Activated naive CD4-positive, alpha-beta T cell treated with anti-CD3 and anti-CD28 coated beads, Interleukin-2, amount 50 U/mL, for 16 hours (primary cell): ENCODE data around the gene CACNA1G.

Experiments
- DNase-seq: peaks from one replicate; pipeline ENCODE4 v3.0.0-alpha.2; 2020

Gene CACNA1G

DNA sequence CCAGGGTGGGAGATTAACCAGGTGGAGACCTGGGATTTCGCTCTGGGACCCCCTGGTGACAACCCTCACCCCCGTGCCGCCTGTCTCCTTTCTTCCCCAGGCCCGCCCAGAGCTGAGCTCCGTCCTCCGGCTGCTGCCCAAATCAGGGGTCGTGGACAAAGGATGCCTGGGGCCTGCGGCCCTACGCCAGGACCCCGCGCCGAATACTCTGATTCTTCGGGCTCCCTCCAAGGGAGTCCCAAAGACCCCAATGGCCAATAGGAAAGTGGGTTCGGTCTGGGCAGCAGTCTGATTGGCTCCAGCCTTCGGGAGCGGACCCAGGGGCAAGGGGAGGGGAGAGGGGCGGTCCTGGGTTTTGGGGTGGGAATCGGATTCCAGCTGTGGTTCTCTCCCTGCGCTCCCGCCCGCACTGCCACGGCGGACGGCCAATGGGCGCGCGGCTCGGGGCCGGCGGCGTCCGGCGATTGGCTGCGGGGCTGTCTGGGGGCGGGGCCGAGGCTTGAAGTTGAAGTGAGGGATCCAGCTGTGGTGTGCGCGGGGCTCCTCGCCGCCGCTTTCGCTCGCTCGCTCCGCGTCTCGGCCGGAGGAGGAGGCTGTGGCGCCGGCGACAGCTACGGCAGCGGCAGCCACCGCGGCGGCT lies at the start of gene CACNA1G:
Gene CACNA1G (plus strand): TSS at position 531 of the 640 bp plus-strand sequence. CDS start 745 bp downstream, outside the sequence.
- DNase-seq: peak; percentile 90

GRCh38 chr17:50511058-50511457 lies 49.5 kb upstream of the CACNA1G start:
- peak; percentile 50 for DNase-seq

GRCh38 chr17:50513495-50513894 lies 47.0 kb upstream of the CACNA1G start:
- DNase-seq: no peak

GRCh38 chr17:50514388-50514787 lies 46.1 kb upstream of the CACNA1G start:
- DNase-seq: no peak

- DNase-seq: no peak
Measured at GRCh38 chr17:50514936-50515702, 45.4 kb upstream of the CACNA1G start.

- DNase-seq: no peak
Measured at GRCh38 chr17:50517011-50517410, 43.5 kb upstream of the CACNA1G start.

DNA sequence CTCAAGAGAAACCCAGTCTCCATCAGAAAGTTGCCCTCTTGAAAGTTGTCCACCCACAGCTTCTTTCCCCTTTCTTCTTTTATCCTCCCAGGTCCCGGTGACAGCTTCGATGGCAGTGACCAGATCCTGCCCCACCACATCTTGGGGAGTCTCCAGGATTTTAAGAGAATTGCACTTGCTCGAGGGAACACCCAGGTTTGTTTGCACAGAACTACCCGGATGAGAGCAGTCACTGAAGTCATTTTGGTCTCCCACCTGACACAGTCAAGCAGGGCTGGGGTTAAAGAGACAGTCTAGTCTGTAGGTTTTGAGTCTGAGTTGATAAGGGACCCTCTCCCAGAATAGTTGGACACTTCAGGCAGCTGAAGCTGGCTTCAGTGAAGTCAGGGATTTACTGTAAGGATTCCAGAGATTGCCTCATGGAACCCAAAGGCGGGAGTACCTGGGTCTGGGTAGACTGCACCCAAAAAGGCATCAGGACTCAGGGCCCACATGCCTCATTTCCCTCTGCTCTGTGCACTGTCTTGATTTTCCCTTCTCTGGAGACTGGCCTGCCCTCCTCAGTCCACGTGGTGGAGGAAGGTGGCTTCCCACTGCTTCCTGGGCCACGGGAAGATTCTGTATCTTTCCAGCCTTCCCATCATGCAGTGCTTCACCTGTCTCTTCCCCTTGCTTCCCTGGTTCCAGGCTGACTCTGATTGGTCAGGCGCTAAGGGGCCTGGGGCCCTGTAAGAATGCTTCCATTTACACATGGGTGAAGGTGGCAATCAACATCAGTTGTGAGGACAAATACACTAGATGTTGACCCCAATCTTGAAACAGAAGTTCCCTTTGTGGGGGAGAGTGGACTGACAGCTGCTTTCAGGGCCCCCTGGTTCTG lies 42.8 kb upstream of the CACNA1G start:
- no peak for DNase-seq

DNA sequence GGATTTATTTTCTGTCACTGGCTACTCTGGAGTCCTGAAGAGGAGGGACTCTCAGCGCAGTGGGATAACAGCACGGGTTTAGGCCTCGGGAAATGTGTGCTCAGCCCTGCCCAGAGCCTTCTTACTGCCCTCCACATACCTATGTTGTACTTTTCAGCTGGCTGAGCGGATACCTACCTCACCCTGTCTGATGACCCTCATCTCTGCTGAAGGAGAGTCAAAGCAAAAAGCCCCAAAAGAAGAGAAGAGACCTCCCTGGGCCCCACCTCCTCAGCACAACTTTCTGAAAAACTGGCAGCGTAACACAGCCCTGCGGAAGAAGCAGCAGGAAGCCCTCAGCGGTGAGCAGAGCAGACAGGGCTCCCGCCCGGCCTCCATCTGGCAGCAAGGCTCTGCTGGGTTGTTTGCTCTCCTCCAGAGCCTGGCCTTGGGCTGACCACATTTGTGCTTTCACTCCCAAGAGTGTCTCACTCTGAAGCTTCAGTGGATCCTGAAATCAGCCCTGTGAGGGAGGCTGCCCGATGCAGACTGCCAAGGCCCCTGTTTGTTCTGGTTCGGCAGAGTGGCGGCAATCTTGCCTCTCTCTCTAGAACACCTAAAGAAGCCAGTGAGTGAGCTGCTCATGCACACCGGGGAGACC lies 42.0 kb upstream of the CACNA1G start:
- DNase-seq: no peak

- no peak for DNase-seq
Measured at GRCh38 chr17:50519141-50519834, 41.2 kb upstream of the CACNA1G start.

- no peak for DNase-seq
Measured at GRCh38 chr17:50520483-50520882, 40.0 kb upstream of the CACNA1G start.

DNA sequence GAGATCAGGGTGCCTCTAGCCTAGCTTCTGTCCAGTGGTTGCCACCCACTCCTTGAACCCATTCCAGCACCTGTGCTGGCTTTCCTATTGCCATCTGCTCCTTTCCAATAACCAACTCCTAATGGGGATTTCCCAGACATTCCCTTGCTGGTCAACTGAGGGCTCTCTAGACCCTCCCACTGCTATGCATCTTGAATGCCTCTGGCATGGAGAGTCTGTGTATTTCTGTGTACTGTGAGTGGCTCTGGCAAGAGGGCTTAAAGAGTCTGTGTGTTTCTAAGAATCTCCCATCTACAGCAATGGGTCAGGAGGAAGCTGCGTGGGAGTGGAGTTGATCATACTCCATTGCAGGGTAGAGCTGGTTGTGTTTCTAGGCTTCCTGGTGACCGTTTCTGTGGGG lies 39.0 kb upstream of the CACNA1G start:
- DNase-seq: no peak

GRCh38 chr17:50522766-50523165 lies 37.7 kb upstream of the CACNA1G start:
- DNase-seq: no peak

GRCh38 chr17:50523208-50523607 lies 37.3 kb upstream of the CACNA1G start:
- no peak for DNase-seq

DNA sequence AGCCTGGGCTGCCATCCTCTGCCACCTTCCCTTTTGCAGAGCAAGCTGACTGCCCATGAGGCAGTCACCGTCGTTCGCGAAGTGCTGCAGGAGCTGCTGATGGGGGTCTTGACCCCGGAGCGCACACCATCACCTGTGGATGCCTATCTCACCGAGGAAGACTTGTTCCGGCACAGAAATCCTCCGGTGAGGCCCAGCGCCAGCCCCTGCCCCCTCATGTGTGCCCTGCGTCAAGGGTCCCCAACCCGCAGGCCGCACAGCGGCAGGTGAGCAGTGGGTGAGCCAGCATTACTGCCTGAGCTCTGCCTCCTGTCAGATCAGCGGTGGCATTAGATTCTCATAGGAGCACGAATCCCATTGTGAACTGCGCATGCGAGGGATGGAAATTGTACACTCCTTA lies 35.7 kb upstream of the CACNA1G start:
- no peak for DNase-seq

DNA sequence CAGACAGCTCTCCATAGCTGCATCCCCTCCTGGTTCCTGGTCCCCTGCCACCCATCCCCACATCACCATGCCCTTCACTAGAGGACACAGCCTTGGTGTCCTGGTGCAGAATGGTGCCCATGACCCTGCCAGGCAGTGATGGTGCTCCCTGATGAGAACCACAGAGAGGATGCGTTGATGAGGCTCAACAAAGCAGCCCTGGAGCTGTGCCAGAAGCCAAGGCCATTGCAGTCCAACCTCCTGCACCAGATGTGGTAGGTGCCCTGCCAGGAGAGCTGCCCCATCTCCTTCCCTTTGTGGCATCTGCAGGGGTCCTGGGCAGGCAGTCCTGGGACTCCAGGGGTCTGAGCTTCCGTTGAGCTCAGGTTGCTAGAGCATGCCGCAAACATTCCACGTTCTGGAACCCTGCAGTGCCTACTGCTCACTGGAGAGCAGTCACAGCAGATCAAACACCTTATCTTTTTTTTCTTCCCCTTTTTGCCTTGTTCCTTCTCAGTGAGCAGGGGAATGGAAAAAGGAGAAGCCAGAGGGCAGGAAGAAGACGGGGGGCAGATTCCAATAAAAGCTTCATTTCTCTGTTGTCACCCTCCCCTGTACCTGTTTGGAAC lies 33.3 kb upstream of the CACNA1G start:
- no peak for DNase-seq

- no peak for DNase-seq
Measured at GRCh38 chr17:50527949-50528474, 32.5 kb upstream of the CACNA1G start.

- no peak for DNase-seq
Measured at GRCh38 chr17:50529849-50530248, 30.7 kb upstream of the CACNA1G start.

DNA sequence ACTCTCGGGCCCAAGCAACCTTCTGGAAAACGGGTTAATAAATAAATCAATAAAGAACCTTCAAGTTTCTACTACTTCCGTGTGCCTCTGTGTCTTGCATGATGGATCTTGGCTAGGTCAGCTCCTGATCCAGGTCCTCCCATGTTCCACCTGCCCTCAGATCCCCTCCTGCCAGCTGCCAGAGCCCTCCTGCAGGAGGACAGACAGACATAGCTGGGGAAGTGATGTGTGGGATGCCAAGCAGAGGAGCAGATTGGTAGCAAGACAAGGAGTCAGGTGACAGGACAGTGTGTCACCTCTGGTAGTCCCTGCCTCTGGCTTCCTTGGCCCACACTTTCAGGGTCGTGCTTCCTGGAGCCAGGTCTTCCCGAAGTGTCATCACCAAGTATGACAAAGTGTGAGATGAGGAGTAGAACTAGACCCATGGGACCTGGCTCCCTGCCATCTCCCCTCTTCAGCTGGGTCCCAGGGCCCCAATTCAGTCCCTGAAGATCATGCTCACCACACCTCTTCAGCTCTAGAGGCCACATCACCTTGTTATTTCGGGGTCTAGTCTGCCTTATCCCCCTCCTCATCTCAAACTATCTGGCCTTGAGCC lies 29.0 kb upstream of the CACNA1G start:
- DNase-seq: no peak

GRCh38 chr17:50532452-50533024 lies 28.0 kb upstream of the CACNA1G start, which contains the start of gene EPN3:
TSS of gene EPN3 (plus strand) at chr17:50532735. CDS start at chr17:50536557, 3,822 bp downstream.
- DNase-seq: no peak

DNA sequence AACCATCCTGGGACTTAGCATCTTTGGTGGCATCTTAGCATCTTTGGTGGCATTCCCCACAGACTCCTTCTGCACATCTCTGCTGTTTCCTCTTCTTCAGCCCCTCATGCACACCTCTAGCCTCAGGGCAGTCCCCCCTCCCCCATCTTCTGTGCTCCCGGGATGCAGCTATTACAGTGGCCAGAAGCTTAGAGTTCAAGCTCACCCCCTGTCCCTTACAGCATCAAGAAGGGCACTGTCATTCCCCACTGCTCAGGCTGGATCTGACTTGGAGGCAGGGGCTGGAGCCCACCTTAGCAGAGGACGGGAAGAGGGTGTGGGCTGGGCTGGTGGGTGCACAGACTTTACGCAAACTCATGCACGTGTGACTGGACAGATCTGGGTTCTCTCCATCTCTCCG lies 27.3 kb upstream of the CACNA1G start:
- DNase-seq: no peak

GRCh38 chr17:50533720-50534148 lies 26.8 kb upstream of the CACNA1G start:
- no peak for DNase-seq
